HG02852 (cell line): Measurements from ENCODE around the gene PLXNA3.

ENCODE experiments used
- ATAC-seq: cut with Tn5 transposase; IDR thresholded peaks from one replicate; pipeline ENCODE4 v1.9.1; 2021; ENCODE audit warnings: mild to moderate bottlenecking, moderate library complexity; ENCODE audit not compliant: unreplicated experiment

Gene PLXNA3

GRCh38 chrX:154458116-154458953 lies at the start of gene PLXNA3:
TSS of gene PLXNA3 (plus strand) at chrX:154458281. CDS start at chrX:154460184, 1,903 bp downstream.
- ATAC-seq: peak; percentile 60

- no peak for ATAC-seq
Observed at GRCh38 chrX:154408659-154409221, 49.3 kb upstream of the PLXNA3 start.

GRCh38 chrX:154409222-154409871 lies 48.7 kb upstream of the PLXNA3 start, which contains the start of gene DNASE1L1:
TSS of gene DNASE1L1 (minus strand) at chrX:154409254. CDS start at chrX:154405568, 3,686 bp downstream.
- ATAC-seq: no peak

DNA sequence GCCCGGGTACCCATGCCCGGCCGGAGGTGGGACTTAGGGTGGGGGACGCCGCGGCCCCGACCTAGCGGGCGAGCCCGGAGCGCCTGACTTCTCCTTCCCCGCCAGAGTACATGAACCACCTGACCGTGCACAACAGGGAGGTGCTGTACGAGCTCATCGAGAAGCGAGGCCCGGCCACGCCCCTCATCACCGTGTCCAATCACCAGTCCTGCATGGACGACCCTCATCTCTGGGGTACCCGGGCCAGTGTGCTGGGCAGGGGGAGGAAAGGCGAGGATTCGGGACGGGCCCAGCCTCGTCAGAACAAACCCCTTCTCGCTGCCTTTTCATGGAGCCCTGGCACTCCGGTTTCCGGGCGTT lies 46.1 kb upstream of the PLXNA3 start:
- ATAC-seq: peak; percentile 50

DNA sequence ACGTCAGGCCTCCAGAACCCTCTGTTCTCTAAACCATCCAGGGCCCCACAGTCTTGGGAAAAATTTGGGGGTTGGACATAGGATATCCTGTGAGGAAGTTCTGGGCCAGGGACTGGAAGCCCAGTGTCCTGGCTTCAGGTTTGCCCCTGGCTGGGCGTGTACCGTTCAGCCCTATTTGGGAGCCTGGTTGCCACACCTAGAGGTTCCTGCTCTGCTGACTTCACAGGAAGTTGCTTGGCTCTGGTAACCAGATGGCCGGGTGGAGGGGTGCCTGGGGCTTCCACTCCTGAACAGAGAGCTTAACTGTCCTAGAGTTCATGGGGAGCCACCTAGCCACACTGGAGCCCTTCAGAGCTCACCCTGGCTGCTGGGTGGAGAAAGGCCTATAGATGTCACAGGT lies 45.6 kb upstream of the PLXNA3 start:
- no peak for ATAC-seq

DNA sequence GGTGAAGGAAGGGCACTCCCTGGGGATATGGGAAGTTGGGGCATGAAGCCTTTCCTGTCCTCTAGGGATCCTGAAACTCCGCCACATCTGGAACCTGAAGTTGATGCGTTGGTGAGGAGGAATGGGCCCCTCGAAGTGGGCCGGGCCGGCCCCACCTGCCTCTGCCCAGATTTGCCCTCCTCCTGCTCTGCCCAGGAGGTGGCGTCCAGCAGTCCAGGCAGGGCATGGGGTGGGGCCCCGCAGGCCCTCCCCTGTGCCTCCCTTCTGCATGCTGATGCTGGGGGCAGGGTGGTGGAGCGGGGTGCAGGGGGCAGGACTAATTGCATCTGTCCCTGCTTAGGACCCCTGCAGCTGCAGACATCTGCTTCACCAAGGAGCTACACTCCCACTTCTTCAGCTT lies 44.9 kb upstream of the PLXNA3 start:
- ATAC-seq: no peak

- ATAC-seq: no peak
Observed at GRCh38 chrX:154417157-154417556, 40.9 kb upstream of the PLXNA3 start.

DNA sequence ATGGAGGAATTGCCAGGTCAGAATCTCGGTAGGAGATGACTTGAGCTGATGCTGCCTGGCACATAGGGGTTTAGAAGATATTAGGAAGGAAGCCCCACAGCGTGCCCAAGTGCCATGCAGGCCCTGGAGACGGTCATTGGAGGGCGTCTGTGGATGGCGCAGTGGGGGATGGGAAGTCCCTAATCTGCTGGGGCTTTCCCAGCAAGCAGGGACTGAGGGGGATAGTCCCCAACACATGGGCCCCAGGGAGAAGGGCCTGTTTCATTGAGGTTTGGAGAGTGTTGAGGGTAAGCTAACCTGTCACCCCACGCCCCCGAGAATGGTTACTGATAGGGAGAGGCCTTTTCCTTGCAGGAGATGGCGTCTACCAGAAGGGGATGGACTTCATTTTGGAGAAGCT lies 38.9 kb upstream of the PLXNA3 start:
- ATAC-seq: no peak

GRCh38 chrX:154419688-154420401 lies 38.2 kb upstream of the PLXNA3 start:
- no peak for ATAC-seq

GRCh38 chrX:154420402-154420756 lies 37.7 kb upstream of the PLXNA3 start:
- no peak for ATAC-seq

DNA sequence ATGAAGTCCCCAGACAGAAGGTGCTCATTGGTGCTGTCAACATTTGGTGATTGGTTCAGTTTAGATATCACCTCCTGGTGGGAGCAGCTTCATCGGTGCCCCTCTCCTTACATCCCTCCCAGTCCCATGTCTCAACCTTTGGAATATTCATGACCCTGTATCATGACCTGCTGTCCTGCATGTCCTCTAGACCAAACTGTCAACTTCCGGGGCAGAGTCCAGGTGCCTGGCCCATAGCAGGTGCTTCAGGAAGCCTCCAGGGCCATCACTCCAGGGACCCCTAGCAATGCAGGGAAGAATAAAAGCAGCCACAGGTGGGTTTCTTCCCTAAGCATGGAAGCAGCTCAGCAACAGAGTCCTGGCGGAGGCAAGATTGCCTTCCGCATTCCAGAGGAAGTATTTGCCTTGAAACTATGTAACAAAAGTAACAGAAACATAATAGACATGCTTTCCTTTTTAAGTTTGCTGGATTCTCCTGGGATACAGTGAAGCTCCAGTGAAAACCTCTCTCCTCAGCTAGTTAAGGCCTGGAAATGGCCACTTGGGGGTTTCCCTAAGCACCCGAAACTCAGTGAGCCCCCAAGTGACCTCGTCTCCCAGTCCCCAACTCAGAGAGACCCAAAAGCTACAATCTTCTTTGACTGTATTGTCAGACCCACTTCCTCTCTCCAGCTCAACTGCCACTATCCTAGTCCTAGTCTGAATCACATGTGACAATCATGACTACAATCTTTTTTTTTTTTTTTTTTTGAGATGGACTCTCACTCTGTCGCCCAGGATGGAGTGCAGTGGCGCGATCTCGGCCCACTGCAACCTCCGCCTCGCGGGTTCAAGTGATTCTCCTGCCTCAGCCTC lies 30.9 kb upstream of the PLXNA3 start:
- no peak for ATAC-seq

GRCh38 chrX:154428176-154429171 lies 29.6 kb upstream of the PLXNA3 start, which contains the start of gene ATP6AP1:
TSS of gene ATP6AP1 (plus strand) at chrX:154428677. CDS start at chrX:154428693, 16 bp downstream.
- peak; percentile 93 for ATAC-seq

- ATAC-seq: no peak
Observed at GRCh38 chrX:154429711-154430110, 28.4 kb upstream of the PLXNA3 start.

GRCh38 chrX:154430479-154430878 lies 27.6 kb upstream of the PLXNA3 start:
- ATAC-seq: no peak

- no peak for ATAC-seq
Observed at GRCh38 chrX:154430916-154431315, 27.2 kb upstream of the PLXNA3 start.

- ATAC-seq: no peak
Observed at GRCh38 chrX:154431341-154431740, 26.7 kb upstream of the PLXNA3 start.

DNA sequence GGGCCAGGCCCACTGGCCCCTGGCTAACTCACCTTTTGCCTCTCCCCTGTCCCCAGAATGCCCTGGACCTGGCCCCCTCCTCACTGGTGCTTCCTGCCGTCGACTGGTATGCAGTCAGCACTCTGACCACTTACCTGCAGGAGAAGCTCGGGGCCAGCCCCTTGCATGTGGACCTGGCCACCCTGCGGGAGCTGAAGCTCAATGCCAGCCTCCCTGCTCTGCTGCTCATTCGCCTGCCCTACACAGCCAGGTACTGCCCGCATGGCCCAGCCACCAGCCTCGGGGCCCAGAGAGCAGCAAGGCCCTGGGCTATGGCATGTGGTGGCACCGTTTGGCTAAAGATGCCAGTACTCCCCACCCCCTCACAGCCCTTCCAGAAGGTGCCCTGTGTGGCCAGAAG lies 25.9 kb upstream of the PLXNA3 start:
- no peak for ATAC-seq

DNA sequence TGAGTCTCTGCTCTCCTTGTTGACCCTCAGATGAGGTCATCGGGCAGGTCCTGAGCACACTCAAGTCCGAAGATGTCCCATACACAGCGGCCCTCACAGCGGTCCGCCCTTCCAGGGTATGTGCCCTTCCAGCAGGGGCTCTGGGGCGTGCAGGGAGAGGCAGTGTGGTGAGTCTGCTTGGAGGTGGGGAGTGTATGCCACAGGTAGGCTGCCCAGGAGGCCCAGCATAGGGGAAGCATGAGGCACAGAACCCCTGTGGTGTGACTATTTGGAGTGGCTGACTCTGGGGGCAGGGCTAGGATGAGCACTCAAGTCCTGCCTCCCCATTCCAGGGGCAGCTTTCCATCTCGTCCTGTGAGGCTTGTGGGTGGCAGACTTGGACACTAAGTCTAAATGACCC lies 24.5 kb upstream of the PLXNA3 start:
- ATAC-seq: no peak
